Measurements from ENCODE around the gene KLHL29.
"Not testable (repeated sequence)": the region's sequence is repeated elsewhere in the genome, so short reads cannot be mapped to it uniquely, and the experiment has no call there.

KLHL29 gene

GRCh38 chr2:23720705-23721453 lies 335.9 kb downstream of the KLHL29 start:
- no peak for DNase-seq (ENCODE audit: low read depth)

GRCh38 chr2:23721454-23721826 lies 336.5 kb downstream of the KLHL29 start:
- DNase-seq (ENCODE audit: low read depth): no peak

GRCh38 chr2:23722255-23722654 lies 337.3 kb downstream of the KLHL29 start:
- DNase-seq (ENCODE audit: low read depth): no peak

GRCh38 chr2:23723029-23723428 lies 338.1 kb downstream of the KLHL29 start:
- not testable (repeated sequence) for DNase-seq (ENCODE audit: low read depth)

GRCh38 chr2:23734416-23734815 lies 349.4 kb downstream of the KLHL29 start:
- DNase-seq (ENCODE audit: low read depth): no peak

GRCh38 chr2:23736783-23737182 lies 351.8 kb downstream of the KLHL29 start:
- DNase-seq (ENCODE audit: low read depth): not testable (repeated sequence)

GRCh38 chr2:23745068-23745725 lies 360.2 kb downstream of the KLHL29 start:
- no peak for DNase-seq (ENCODE audit: low read depth)

GRCh38 chr2:23745726-23746105 lies 360.7 kb downstream of the KLHL29 start:
- no peak for DNase-seq (ENCODE audit: low read depth)

- no peak for DNase-seq (ENCODE audit: low read depth)
Observed at GRCh38 chr2:23746141-23746863, 361.3 kb downstream of the KLHL29 start.

GRCh38 chr2:23751747-23752265 lies 366.8 kb downstream of the KLHL29 start:
- DNase-seq (ENCODE audit: low read depth): no peak

- no peak for DNase-seq (ENCODE audit: low read depth)
Observed at GRCh38 chr2:23753291-23754010, 368.5 kb downstream of the KLHL29 start.

- no peak for DNase-seq (ENCODE audit: low read depth)
Observed at GRCh38 chr2:23754970-23755369, 370.0 kb downstream of the KLHL29 start.

GRCh38 chr2:23756593-23757292 lies 371.8 kb downstream of the KLHL29 start:
- DNase-seq (ENCODE audit: low read depth): no peak

- no peak for DNase-seq (ENCODE audit: low read depth)
Observed at GRCh38 chr2:23757686-23758433, 372.9 kb downstream of the KLHL29 start.
